HTR-8/SVneo (cell line): ENCODE results near the gene ZNF717.
"Not testable (repeated sequence)": the region's sequence is repeated elsewhere in the genome, so short reads cannot be mapped to it uniquely, and the experiment has no call there.

Experiments
- DNase-seq: peaks from one replicate; pipeline ENCODE4 v3.0.0; 2011; ENCODE audit warnings: low spot score, mixed read lengths; ENCODE audit not compliant: insufficient read length
- FAIRE-seq: peaks from 2 replicates; lab custom pipeline; 2011; peaks lifted over from hg19 to GRCh38; lab: Jason Lieb, UNC

ZNF717 gene

GRCh38 chr3:75785081-75785755 lies at the start of gene ZNF717:
ZNF717 (minus strand) TSS chr3:75785549; CDS start chr3:75783362, 2,187 bp downstream.
- peak; percentile 1 for DNase-seq
- FAIRE-seq = not testable (repeated sequence)

GRCh38 chr3:75831076-75831475 lies 45.7 kb upstream of the ZNF717 start:
- DNase-seq, FAIRE-seq: not testable (repeated sequence)

- not testable (repeated sequence) for FAIRE-seq, DNase-seq
Measured at GRCh38 chr3:75818019-75818418, 32.7 kb upstream of the ZNF717 start.

- DNase-seq, FAIRE-seq: not testable (repeated sequence)
Measured at GRCh38 chr3:75816287-75817180, 31.2 kb upstream of the ZNF717 start.

DNA sequence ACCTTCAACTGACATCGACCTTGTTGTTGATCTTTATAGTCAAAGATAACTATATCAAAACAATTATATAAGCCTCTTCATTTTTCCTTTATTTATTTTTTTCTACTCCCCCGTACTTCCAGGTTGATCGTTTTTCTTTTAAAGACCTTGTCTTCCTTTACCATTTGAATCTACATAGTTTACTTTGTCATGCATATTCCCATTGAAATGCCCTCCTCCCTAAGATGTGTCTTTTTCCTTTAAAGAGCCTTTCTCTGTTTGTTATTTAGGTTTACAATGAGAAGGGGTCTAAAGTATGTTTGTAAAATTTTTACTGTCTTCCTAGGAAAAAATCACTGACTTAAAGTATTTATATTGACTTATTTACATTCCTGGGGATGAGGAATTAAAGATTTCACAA lies 29.4 kb upstream of the ZNF717 start:
- FAIRE-seq (no peak), DNase-seq (no peak)

DNA sequence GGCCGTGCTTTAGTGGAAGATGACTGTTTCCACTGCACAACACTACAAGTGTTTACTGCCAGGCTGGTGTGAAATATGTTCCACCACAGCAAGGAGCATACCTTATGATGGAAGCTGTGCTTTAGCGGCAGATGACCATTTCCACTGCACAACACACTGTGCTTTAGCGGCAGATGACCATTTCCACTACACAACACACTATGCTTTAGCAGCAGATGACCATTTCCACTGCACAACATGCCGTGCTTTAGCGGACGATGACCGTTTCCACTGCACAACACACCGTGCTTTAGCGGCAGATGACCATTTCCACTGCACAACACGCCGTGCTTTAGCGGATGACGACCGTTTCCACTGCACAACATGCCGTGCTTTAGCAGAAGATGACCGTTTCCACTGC lies 2.8 kb downstream of the ZNF717 start:
- DNase-seq (no peak), FAIRE-seq (no peak)

DNA sequence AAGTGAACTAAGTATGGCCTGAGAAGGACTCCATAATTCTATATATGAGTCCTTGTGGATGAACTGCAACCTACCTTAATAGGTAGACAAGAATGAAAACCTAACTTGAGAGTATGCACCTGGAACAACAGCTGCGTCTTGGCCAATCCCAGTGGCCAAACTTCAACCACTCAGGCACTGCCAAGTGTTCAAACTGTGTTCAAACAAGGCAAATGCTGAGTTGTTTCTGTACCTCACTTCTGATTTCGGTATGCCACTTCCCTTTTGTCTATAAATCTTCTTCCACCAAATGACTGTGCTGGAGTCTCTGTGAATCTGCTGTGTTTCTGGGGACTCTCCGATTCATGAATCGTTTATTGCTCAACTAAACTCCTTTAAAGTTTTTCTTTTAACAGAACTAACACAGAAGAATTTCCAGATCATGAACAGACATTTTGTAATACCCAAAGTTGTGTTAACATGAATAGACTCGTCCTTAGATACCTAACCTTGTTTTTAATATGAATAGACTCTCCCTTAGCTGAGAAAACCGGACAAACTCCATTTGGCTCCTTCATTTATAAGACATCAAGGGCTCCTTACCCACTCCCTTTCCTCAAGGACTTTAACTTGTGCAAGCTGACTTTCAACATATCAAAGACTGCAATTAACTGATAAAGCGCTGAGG lies 4.1 kb downstream of the ZNF717 start:
- no peak for FAIRE-seq
- no peak for DNase-seq

DNA sequence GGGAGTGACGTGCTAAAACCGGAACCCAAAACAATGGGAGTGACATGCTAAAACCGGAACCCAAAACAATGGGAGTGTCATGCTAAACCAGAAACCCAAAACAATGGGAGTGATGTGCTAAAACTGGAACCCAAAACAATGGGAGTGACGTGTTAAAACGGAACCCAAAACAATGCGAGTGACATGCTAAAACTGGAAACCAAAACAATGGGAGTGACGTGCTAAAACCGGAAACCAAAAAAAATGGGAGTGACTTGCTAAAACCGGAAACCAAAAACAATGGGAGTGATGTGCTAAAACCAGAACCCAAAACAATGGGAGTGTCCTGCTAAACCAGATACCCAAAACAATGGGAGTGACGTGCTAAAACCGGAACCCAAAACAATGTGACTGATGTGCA lies 7.6 kb downstream of the ZNF717 start:
- DNase-seq, FAIRE-seq: not testable (repeated sequence)

DNA sequence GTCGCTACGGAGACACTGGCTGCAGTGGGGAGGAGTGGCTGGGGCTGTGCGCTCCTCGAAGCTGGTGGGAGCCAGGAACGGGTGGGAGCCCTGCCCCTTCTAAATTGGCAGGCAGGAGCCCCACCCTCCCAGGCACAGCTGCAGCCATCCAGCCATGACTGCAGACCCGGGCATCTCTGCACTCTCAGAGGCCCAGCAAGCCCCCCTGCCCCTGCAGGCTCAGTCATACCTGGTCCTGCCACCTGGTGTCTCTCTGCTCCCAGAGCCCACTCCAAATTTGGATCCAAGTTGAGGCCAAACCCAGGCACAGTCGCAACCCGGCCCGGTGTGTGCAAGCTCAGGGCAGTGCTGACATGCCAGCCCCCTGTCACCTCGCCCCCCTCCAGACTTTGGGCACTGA lies 13.7 kb downstream of the ZNF717 start:
- not testable (repeated sequence) for FAIRE-seq, DNase-seq

- DNase-seq (no peak), FAIRE-seq (no peak)
Measured at GRCh38 chr3:75768303-75769017, 16.9 kb downstream of the ZNF717 start.

- FAIRE-seq = no peak
- no peak for DNase-seq
Measured at GRCh38 chr3:75737831-75738493, 47.4 kb downstream of the ZNF717 start.

DNA sequence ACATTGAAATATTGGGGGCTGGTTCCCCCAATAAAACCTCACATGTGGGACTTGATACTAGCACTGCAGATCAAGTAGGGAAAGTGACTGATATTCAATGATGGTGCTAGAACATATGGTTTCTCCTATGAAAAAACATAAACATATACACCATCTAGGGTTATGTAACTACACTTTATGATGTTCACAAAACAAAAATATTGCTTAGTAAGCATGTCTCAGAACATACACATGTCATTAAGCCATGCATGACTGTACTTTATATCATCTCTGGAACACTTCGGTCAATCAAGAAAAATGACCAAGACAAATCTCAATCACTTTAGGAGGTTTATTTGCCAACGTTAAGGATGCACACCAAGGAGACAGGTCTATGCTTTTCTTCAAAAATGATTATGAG lies 57.4 kb downstream of the ZNF717 start:
- FAIRE-seq (no peak), DNase-seq (no peak)

DNA sequence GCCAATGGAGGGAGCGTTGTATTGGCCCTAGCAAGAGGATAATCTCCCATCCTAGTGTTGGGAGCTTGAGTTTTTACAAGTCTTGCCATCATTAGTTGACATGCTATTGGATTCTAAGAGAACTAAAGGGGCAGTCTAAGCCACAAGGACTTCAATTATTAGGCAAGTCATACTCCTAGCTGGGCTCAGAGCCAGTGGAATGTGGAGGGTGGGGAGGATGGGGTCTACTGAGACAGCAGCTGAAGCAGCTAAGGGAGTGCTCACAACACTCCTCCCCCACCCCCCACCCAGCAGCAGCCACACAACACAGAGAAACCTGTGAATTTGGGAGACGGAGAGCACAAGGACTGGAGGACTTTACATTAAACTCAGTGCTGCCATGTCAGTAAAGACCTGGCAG lies 93.3 kb downstream of the ZNF717 start:
- no peak for DNase-seq
- no peak for FAIRE-seq

DNA sequence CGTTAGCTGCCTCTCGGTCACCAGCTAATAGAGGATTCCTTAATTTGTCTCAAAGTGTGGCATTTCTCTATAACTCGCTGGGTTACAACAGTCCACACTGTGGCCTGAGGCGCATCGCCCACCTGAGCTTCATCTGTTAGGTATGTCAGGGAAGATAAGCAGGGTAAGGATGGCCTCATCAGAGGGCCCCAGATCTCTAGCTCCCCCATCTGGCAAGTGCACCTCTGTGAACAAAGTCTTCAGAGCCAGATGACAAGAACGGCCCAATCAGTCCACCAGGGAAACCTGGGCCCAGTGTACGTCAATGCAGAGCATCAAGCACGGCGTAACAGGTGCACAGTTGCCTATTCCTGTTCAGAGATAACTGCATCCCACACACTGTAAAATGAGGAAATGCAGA lies 98.0 kb downstream of the ZNF717 start:
- DNase-seq = no peak
- FAIRE-seq = no peak
